Right renal pelvis (tissue), 4 donors: ENCODE data around the gene CEL. TPM values are rescaled to one million over a fixed set of nuclear protein-coding genes. Genes with fewer than 3 reads are reported as not detected.

Experiments used
- DNase-seq, 4 donors: peaks; one replicate each; pipeline ENCODE4 v3.0.0-alpha.2; 2013; ENCODE audit warnings: low read depth in 4 of 4, low spot score in 3 of 4, missing footprints in 1 of 4
- polyA plus RNA-seq, 4 donors: library from polyadenylated mRNA; unstranded; fragments of 120-200 nt; gene quantifications; one replicate each; pipeline ENCODE4 v1.2.1, GENCODE V29; 2013; ENCODE audit not compliant: insufficient read length in 4 of 4

Gene CEL
- polyA plus RNA-seq, 4 donors: 3.3 to 5.4 (median 4.6) TPM

GRCh38 chr9:133113949-133114885 is 52.4 kb downstream of the CEL start:
- DNase-seq: no peak

GRCh38 chr9:133114886-133115603 is 53.3 kb downstream of the CEL start:
- DNase-seq: no peak

GRCh38 chr9:133115604-133116345 is 54.0 kb downstream of the CEL start:
- no peak for DNase-seq

- DNase-seq: no peak
Observed at GRCh38 chr9:133116346-133117231, 54.8 kb downstream of the CEL start.

DNA sequence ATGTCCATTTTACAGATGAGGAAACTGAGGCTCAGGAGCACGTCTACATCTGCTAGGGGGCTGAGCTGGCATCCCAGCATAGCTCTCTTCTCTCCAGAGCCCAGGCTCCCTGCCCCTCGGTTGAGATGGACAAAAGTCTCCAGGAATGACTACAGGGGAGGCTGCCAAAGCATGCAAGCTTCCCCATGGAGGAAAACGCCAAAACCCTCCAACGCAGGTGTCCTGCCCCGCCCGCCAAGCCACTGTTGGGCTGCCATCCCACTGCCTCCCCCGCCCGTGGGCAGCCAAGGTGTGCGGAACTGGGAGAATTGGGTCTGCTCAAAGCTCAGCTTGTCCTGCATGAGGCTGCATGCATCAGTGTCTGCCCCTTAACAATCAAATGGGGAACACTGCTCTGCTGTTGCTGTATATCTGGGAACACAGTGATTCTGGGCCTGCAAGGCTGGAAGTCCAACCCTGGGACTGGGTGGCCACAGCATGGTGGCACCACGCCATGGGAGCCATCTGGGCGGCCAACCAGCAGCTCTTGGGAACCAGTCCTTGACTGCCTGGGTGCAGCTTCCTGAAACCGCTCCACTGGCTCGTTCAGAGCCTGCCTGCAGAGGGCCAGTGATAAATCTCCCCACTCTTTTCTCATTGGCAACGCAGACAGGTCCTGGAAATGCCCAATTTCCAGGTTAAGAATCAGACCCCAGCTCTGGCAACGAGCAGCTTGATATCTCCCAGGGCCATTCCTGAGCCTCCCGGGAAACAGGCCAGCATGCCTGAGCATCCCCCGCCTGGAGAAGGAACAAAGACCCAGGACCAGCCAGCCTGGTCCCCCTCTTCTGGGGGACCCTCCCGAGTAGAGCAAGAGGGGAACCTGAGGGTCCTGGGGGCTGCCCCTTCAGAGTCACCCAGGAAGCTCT is 55.7 kb downstream of the CEL start:
- DNase-seq: no peak

DNA sequence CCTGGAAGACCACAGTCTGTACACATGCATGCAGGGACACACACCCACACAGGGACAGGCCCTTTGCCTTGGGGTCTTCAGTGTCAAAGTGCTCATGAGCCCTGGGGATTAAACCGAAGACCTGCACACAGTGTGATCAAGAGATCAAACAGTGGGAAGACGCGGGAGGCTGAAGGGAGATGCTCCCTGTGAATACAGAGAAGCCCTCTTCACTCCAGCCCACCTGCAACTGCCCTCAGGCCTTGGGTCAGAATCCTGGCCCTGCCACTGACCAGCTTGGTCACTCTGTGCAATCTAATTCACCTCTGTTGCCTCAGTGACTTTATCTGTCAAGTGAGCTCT is 56.4 kb downstream of the CEL start:
- no peak for DNase-seq

DNA sequence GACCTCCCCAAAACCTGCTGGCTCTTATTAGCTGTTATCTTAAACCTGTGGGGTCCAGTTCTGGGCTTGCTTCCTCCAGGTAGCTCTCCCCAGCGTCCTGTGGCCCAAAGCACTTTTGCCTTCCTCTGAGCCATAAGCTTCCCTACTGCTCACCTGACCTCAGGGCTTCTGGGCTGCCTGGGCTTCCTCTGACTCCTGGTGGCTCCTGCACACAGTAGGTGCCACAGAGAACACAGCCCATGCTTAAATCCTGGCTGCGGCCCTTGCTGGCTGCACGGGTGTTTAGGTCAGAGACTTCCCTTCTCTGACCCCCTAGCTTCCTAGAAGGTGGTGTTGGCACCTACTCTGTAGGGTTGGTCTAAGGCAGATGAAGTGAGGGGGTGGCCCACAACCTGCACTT is 56.8 kb downstream of the CEL start:
- DNase-seq: no peak

DNA sequence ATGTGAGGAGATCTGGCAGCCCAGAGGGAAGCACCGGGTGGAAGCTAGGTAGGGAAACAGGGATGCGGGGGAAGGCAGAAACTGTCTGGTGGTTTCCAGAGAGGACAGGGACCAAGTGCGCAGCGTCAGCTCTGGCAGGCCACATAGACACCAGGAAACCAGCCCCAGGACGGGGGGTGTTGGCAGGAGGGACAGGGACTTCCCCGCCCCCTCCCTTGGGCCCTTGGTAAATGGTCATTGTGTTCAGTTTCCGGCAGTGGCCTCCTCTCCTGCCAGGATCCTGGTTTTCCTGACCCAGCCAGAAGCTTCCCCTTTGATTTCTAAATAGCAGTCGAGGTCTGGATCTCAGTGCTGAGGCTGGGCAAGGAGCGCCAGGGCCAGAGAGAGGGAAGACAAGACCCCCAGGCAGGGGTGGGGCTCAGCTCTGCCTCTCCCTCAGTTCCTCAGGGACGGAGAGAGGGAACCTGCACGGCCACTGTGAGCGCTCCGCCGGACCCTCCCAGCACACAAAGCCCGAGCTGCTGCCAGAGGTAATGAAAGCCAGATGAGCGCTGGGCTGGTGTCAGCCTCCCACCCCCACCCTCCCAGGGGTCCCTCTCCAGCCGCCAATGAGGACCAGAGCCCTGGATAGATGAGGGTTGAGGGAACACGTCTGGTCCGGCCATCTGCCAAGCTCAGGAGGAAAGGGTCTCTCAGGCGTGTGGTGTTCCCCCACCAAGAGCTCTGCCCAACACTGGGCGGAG is 57.5 kb downstream of the CEL start:
- no peak for DNase-seq

DNA sequence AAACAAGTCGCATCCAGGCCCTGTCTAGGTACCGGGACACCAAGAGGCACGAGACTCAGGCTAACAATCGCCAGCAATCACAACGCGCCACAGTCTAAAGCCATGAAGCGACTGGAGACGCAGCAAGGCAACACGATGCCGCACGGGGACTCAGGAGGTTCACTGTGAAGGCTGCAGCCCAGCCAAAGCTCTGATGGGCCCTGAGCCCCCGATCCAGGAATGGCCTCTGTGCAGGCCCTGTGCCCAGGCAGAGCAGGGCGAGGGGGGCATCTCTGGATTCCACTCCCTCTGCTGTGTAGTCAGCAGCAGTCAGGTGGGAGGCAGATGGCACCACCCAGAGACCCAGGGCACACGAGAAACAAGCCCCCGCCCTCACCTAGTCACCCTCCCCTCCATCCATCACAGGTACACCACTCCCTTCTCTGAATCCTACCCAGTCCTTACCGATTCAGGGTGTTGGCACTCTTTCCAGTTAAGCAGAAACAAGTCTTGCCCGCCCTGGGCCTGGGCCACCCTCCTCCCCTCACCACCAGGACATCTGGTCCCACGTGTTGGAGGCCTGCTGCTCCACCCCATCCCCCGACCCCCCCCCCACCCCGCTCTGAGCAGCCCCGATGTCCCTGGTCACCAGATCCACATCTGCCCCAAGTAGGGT is 58.2 kb downstream of the CEL start:
- DNase-seq: no peak

GRCh38 chr9:133120501-133121197 is 58.9 kb downstream of the CEL start:
- DNase-seq: no peak

Other genes starting within 250 kb of the CEL start
- 1 to 10 TPM; 3.2 to 4.4 (median 4.1) TPM for gene AK8, start 183.7 kb upstream of the CEL start, polyA plus RNA-seq
- 10 to 100 TPM in 2 of 4 donors, 1 to 10 TPM in 2; 8.7 to 10.8 (median 10.1) TPM for gene SPACA9, start 183.1 kb upstream of the CEL start, polyA plus RNA-seq
- 10 to 100 TPM; 35.1 to 48.9 (median 39.6) TPM for gene TSC1, start 117.4 kb upstream of the CEL start, polyA plus RNA-seq
- 1 to 10 TPM in 1 of 4 donors, under 1 TPM in 3; 0.57 to 2.1 (median 0.71) TPM for gene GFI1B, start 83.3 kb upstream of the CEL start, polyA plus RNA-seq
- 10 to 100 TPM; 62.5 to 69.0 (median 68.7) TPM for gene GTF3C5, start 31.0 kb upstream of the CEL start, polyA plus RNA-seq
- gene RALGDS, start 59.3 kb downstream of the CEL start, polyA plus RNA-seq: 10 to 100 TPM; 32.8 to 36.3 (median 33.6) TPM
- gene GBGT1, start 101.9 kb downstream of the CEL start, polyA plus RNA-seq: 1 to 10 TPM; 1.8 to 3.3 (median 2.4) TPM
- under 1 TPM in 1 of 4 donors, not detected in 3; 0.30 TPM for gene OBP2B, start 147.3 kb downstream of the CEL start, polyA plus RNA-seq
- gene ABO, start 213.2 kb downstream of the CEL start, polyA plus RNA-seq: 10 to 100 TPM in 3 of 4 donors, 1 to 10 TPM in 1; 9.8 to 30.9 (median 24.8) TPM